HG03060 (cell line): ENCODE measurements around the gene LRRC23.

Experiments
- ATAC-seq: cut with Tn5 transposase; IDR thresholded peaks from one replicate; pipeline ENCODE4 v1.9.1; 2021; ENCODE audit warnings: low read depth, moderate number of reproducible peaks; ENCODE audit not compliant: unreplicated experiment

Gene LRRC23

GRCh38 chr12:6942331-6942665, 37.7 kb downstream of the LRRC23 start:
- no peak for ATAC-seq

- no peak for ATAC-seq
Measured at GRCh38 chr12:6943389-6943721, 38.7 kb downstream of the LRRC23 start.

GRCh38 chr12:6943722-6944380, 39.2 kb downstream of the LRRC23 start, which contains the start of the genes C12orf57 and RNU7-1:
C12orf57 (plus strand) TSS chr12:6944022; CDS start chr12:6944122, 100 bp downstream.
RNU7-1 (plus strand) TSS chr12:6943816.
- ATAC-seq, result no peak

- ATAC-seq, result no peak
Measured at GRCh38 chr12:6944381-6945186, 40.0 kb downstream of the LRRC23 start.

GRCh38 chr12:6945613-6946012, 41.0 kb downstream of the LRRC23 start:
- no peak for ATAC-seq

GRCh38 chr12:6946033-6946919, 41.7 kb downstream of the LRRC23 start:
- no peak for ATAC-seq

GRCh38 chr12:6946920-6947374, 42.3 kb downstream of the LRRC23 start:
- ATAC-seq, result no peak

GRCh38 chr12:6947615-6948014, 43.0 kb downstream of the LRRC23 start:
- no peak for ATAC-seq

GRCh38 chr12:6948873-6949594, 44.4 kb downstream of the LRRC23 start:
- no peak for ATAC-seq

- no peak for ATAC-seq
Measured at GRCh38 chr12:6950401-6950801, 45.8 kb downstream of the LRRC23 start.

- ATAC-seq, result no peak
Measured at GRCh38 chr12:6950811-6951540, 46.4 kb downstream of the LRRC23 start, which contains the start of gene PTPN6. PTPN6 (plus strand) TSS chr12:6951356; CDS start chr12:6951513, 157 bp downstream.

- ATAC-seq, result no peak
Measured at GRCh38 chr12:6951551-6952120, 47.0 kb downstream of the LRRC23 start.

- ATAC-seq, result no peak
Measured at GRCh38 chr12:6952121-6952862, 47.7 kb downstream of the LRRC23 start.

GRCh38 chr12:6952863-6953441, 48.3 kb downstream of the LRRC23 start:
- ATAC-seq, result no peak

- peak; percentile 29 for ATAC-seq
Measured at GRCh38 chr12:6953442-6954315, 49.1 kb downstream of the LRRC23 start.

- no peak for ATAC-seq
Measured at GRCh38 chr12:6954316-6955107, 49.9 kb downstream of the LRRC23 start.
